ENCODE data around the gene CYB561A3. TPM values are rescaled to one million over a fixed set of nuclear protein-coding genes. Genes with fewer than 3 reads are reported as not detected.
A peak's percentile ranks its signal among the peaks of the same experiment; 100 is the strongest.

CYB561A3 gene
- total RNA-seq, 1 donor from 2014 or later, result 38.1 TPM

DNA sequence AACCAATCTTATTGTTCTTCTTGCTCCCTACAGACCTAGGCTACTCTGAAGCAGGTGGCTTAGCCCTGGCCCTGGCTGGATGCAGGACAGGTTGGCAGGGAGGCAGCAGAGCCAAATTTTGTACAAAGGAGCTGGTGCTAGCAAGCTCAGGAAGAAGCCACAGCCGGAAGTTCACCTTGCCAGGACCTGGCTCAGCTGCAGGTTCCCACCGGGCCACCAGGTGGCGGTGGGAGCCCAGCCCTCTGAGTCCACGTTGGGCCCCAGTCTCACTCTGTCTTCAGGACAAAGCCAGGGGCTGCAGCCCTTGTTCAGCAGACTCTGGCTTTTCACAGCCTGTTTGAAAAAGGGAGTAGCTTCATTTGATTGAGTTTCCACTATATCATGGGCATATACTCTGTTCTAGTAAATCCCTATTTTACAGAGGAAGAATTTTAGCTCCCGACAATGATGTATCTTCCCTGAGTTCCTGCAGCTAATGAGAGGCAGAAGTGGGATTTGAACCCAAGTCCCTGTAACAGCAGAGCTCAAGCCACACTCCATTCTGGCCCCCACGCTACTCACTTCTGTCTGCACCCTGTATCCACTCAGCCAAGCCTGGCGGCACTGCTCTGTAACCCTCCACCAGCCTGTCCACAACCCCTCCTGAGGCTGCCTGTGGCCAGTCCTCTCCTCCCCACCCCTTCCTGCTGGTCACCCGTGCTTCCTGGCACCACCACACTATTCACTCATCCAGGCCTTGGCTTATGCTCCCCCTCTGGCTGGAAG lies 25.3 kb downstream of the CYB561A3 start:
- peak overlapping the region; percentile 63 for H3K27ac Mint-ChIP-seq
- H3K4me3 Mint-ChIP-seq, result no peak overlapping the region
- no peaks in the 10 kb centered on the region for H3K9me3 Mint-ChIP-seq
- DNase-seq (ENCODE audit: low spot score), result peak; percentile 78
- peaks cover 5% of the 10 kb centered on the region for H3K36me3 Mint-ChIP-seq (ENCODE audit: low read depth)
- H3K27me3 Mint-ChIP-seq (ENCODE audit: insufficient read depth), result no peaks in the 10 kb centered on the region
- intact Hi-C loops (cut with micrococcal nuclease), result loop anchor here (1.0 to 10.0 kb wide), 6 partner anchors 49 to 178 kb away; partner anchors contain the start of genes CPSF7 and TMEM216
- H3K4me1 Mint-ChIP-seq (ENCODE audit: low read depth), result peaks cover 37% of the 10 kb centered on the region

DNA sequence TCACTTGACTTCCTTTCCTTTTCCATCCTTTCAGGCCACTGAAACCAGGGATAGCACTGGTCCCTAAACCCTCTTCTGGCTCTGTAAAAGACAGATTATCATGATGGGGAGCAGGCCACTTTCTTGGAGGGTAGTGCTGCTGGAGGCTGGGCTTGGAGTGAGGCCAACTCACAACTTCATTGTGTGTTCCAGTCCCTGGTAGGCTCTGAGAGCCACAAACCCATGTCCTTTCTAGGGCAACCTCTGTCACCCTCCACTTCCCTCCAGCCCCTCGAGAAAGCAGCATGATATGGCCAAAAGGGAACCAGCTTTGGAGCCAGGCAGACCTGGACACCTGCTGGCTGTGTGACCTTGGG lies 26.3 kb downstream of the CYB561A3 start:
- Mint-ChIP-seq H3K27me3 (ENCODE audit: insufficient read depth) (no peaks in the 10 kb centered on the region), H3K36me3 (ENCODE audit: low read depth) (peaks cover 9% of the 10 kb centered on the region), H3K4me1 (ENCODE audit: low read depth) (peaks cover 47% of the 10 kb centered on the region), H3K4me3 (peak overlapping the region; percentile 26), H3K27ac (peak overlapping the region; percentile 65), H3K9me3 (no peaks in the 10 kb centered on the region)
- no peak for DNase-seq (ENCODE audit: low spot score)
- intact Hi-C loops (cut with micrococcal nuclease), result loop anchor here (10.0 kb wide), 2 partner anchors 81 to 179 kb away; no protein-coding TSS in a partner anchor

DNA sequence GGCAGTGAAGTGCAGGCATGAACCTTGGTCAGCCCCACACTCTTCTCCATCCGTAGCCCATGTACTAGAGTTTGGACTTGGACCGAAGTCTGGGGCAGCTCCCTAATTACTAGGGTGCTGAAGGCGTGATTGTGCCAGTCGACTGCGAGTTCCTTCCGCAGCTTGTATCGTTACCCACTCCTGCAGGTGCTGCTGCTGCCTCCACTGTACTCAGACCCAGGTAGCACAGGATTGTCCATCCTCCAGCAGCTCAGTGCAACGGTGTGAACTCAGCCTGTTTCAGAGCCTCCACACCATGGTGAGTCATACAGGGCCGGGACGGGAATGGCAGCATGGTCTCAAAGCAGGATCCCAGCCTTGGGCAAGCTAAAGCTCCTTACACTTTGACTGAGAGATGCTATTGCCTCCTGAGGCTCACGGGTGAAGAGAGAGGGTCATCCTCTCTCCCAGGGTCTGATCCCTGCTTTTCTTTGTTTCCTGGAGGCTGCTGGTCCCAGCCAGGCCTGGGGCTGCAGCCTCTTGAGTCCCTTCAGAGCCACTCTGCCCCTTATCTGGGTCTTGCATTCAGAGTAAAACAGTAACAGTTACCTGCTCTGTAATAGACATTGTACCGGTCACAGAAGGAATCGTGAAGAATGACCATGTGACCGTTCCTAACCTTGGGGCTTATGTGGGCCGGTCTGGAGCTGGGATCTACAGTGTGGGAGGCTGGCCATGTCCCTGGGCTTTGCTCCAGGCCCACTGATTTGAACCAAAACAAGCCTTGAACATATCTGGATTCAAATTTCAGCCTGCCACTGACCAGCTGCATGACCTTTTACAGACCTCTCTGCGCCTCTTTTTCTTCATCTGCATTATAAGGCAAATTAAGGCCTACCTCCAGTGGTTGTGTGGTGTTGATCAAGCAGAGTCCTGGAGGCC lies 27.0 kb downstream of the CYB561A3 start:
- H3K9me3 Mint-ChIP-seq, result no peaks in the 10 kb centered on the region
- no peak for DNase-seq (ENCODE audit: low spot score)
- intact Hi-C loops (cut with micrococcal nuclease), result loop anchor here (10.0 kb wide), 2 partner anchors 80 to 180 kb away; no protein-coding TSS in a partner anchor
- H3K4me3 Mint-ChIP-seq, result peak overlapping the region; percentile 93
- no peaks in the 10 kb centered on the region for H3K27me3 Mint-ChIP-seq (ENCODE audit: insufficient read depth)
- peak overlapping the region; percentile 97 for H3K27ac Mint-ChIP-seq
- H3K4me1 Mint-ChIP-seq (ENCODE audit: low read depth), result peaks cover 53% of the 10 kb centered on the region
- H3K36me3 Mint-ChIP-seq (ENCODE audit: low read depth), result peaks cover 15% of the 10 kb centered on the region

- intact Hi-C loops (cut with micrococcal nuclease), result loop anchor here (1.0 to 10.0 kb wide), 5 partner anchors 29 to 427 kb away; partner anchors contain the start of genes PRPF19, TMEM138 and VWCE
- Mint-ChIP-seq H3K27me3 (ENCODE audit: insufficient read depth) (no peaks in the 10 kb centered on the region), H3K27ac (peak overlapping the region; percentile 97), H3K4me1 (ENCODE audit: low read depth) (peaks cover 53% of the 10 kb centered on the region), H3K4me3 (peak overlapping the region; percentile 93), H3K36me3 (ENCODE audit: low read depth) (peaks cover 21% of the 10 kb centered on the region), H3K9me3 (no peaks in the 10 kb centered on the region)
- DNase-seq (ENCODE audit: low spot score), result peak; percentile 7
Measured at GRCh38 chr11:61333550-61334433, 27.9 kb downstream of the CYB561A3 start.

GRCh38 chr11:61332797-61333549 lies 28.7 kb downstream of the CYB561A3 start, which contains the start of the genes DDB1 and TKFC:
TSS of gene DDB1 (minus strand) at chr11:61333105. CDS start at chr11:61332968, 137 bp downstream.
TSS of gene TKFC (plus strand) at chr11:61333228. CDS start at chr11:61334729, 1,501 bp downstream.
- DNase-seq (ENCODE audit: low spot score), result peak; percentile 98
- intact Hi-C loops (cut with micrococcal nuclease), result loop anchor here (1.0 to 10.0 kb wide), 6 partner anchors 29 to 426 kb away; partner anchors contain the start of genes PRPF19, SDHAF2, TMEM138 and VWCE
- peak within 1 kb of the TSS; percentile 93 for H3K4me3 Mint-ChIP-seq
- no peaks in the 10 kb centered on the region for H3K27me3 Mint-ChIP-seq (ENCODE audit: insufficient read depth)
- H3K36me3 Mint-ChIP-seq (ENCODE audit: low read depth), result peaks cover 26% of the 10 kb centered on the region
- peaks cover 58% of the 10 kb centered on the region for H3K4me1 Mint-ChIP-seq (ENCODE audit: low read depth)
- H3K9me3 Mint-ChIP-seq, result no peaks in the 10 kb centered on the region
- H3K27ac Mint-ChIP-seq, result peak within 1 kb of the TSS; percentile 97

DNA sequence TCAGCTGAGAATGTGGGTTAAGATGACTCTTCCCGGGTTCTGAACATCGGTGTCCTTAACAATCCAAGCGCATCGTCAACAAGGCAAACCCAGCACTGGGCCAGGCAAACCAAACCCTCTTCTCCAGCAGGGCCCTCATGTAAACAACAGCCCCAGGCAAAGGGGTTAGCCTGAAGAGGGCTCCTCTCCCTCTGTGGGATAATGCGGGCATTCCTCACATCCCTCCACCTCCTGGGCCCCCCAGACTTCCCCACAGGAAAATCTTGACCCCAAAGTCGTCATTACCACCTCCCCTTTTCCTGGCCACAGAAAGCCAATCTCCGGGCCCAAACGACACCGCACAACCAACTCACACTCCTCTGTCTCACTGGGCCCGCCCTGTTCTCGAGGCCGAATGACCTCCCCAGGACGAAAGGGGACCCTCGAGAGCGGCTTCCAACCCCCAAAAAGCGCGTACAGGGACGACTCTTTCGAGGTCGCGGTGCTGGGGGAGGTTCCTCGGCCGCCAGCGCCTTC lies 29.3 kb downstream of the CYB561A3 start:
- Mint-ChIP-seq H3K27ac (peak overlapping the region; percentile 97), H3K4me3 (peak overlapping the region; percentile 93), H3K9me3 (no peaks in the 10 kb centered on the region), H3K27me3 (ENCODE audit: insufficient read depth) (no peaks in the 10 kb centered on the region), H3K36me3 (ENCODE audit: low read depth) (peaks cover 31% of the 10 kb centered on the region), H3K4me1 (ENCODE audit: low read depth) (peaks cover 64% of the 10 kb centered on the region)
- intact Hi-C loops (cut with micrococcal nuclease), result loop anchor here (1.0 to 10.0 kb wide), 5 partner anchors 38 to 426 kb away; partner anchors contain the start of genes PRPF19, SDHAF2 and VWCE
- DNase-seq (ENCODE audit: low spot score), result no peak

GRCh38 chr11:61331651-61332050 lies 30.0 kb downstream of the CYB561A3 start:
- Mint-ChIP-seq H3K27me3 (ENCODE audit: insufficient read depth) (no peaks in the 10 kb centered on the region), H3K9me3 (no peaks in the 10 kb centered on the region), H3K27ac (peak overlapping the region; percentile 97), H3K4me1 (ENCODE audit: low read depth) (peaks cover 65% of the 10 kb centered on the region), H3K4me3 (peak overlapping the region; percentile 93), H3K36me3 (ENCODE audit: low read depth) (peaks cover 31% of the 10 kb centered on the region)
- no peak for DNase-seq (ENCODE audit: low spot score)
- intact Hi-C loops (cut with micrococcal nuclease), result loop anchor here (1.0 to 10.0 kb wide), 5 partner anchors 37 to 425 kb away; partner anchors contain the start of genes PRPF19, SDHAF2 and VWCE

GRCh38 chr11:61329871-61330270 lies 31.8 kb downstream of the CYB561A3 start:
- peaks cover 46% of the 10 kb centered on the region for H3K36me3 Mint-ChIP-seq (ENCODE audit: low read depth)
- intact Hi-C loops (cut with micrococcal nuclease), result loop anchor here (10.0 kb wide), 2 partner anchors 75 to 185 kb away; no protein-coding TSS in a partner anchor
- no peak overlapping the region for H3K4me3 Mint-ChIP-seq
- H3K27ac Mint-ChIP-seq, result no peak overlapping the region
- no peak for DNase-seq (ENCODE audit: low spot score)
- peaks cover 51% of the 10 kb centered on the region for H3K4me1 Mint-ChIP-seq (ENCODE audit: low read depth)
- H3K9me3 Mint-ChIP-seq, result no peaks in the 10 kb centered on the region
- H3K27me3 Mint-ChIP-seq (ENCODE audit: insufficient read depth), result no peaks in the 10 kb centered on the region

DNA sequence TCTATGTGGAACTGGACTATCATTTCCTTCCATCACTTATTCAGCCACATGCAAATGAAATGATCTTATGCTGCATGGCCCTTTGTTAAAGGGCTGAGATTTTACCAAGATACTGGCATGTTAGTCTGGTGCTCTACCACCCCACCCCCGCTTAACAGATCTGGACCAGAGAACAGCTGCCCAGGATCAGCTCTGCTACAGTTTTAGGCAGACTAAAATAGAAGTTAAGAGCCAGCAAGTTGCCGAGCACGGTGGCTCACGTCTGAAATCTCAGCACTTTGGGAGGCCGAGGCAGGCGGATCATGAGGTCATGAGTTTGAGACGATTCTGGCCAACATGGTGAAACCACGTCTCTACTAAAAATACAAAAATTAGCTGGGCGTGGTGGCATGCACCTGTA lies 33.3 kb downstream of the CYB561A3 start:
- Mint-ChIP-seq H3K27ac (no peak overlapping the region), H3K27me3 (ENCODE audit: insufficient read depth) (no peaks in the 10 kb centered on the region), H3K4me1 (ENCODE audit: low read depth) (peaks cover 39% of the 10 kb centered on the region), H3K9me3 (no peaks in the 10 kb centered on the region), H3K36me3 (ENCODE audit: low read depth) (peaks cover 58% of the 10 kb centered on the region), H3K4me3 (no peak overlapping the region)
- intact Hi-C loops (cut with micrococcal nuclease), result no loop called here
- DNase-seq (ENCODE audit: low spot score), result no peak

DNA sequence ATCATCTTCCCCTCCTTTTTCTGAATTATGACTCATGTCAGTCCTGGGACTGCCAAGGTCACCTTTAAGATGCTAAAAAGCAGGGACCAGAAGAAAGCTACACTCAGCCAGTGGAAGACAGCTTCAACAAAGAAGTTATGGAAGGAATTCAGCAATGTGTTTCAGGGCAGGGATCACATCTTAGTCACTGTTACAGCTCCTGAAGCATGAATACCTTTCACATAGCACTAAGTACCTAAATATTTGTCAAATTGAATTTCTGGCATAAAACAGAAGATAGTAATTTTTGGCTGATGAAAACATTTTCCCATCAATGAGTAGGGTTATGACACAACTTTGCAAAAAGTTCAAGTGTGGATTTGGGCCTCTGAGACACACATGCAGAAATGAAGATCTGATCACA lies 34.0 kb downstream of the CYB561A3 start:
- no peak overlapping the region for H3K4me3 Mint-ChIP-seq
- no peaks in the 10 kb centered on the region for H3K9me3 Mint-ChIP-seq
- no peak overlapping the region for H3K27ac Mint-ChIP-seq
- no peak for DNase-seq (ENCODE audit: low spot score)
- no peaks in the 10 kb centered on the region for H3K27me3 Mint-ChIP-seq (ENCODE audit: insufficient read depth)
- intact Hi-C loops (cut with micrococcal nuclease), result no loop called here
- peaks cover 38% of the 10 kb centered on the region for H3K4me1 Mint-ChIP-seq (ENCODE audit: low read depth)
- H3K36me3 Mint-ChIP-seq (ENCODE audit: low read depth), result peaks cover 63% of the 10 kb centered on the region
